NCI-H446 treated with DMSO at 0.1 percent for 48 hours (cell line): ENCODE results near the gene DENND4A.
"Not testable (repeated sequence)": the region's sequence is repeated elsewhere in the genome, so short reads cannot be mapped to it uniquely, and the experiment has no call there.

Source experiments
- DNase-seq: peaks from one replicate; lab custom pipeline; 2025; lab: John Stamatoyannopoulos, UW

DENND4A gene

GRCh38 chr15:65631503-65631902 is 160.6 kb downstream of the DENND4A start:
- no peak for DNase-seq

GRCh38 chr15:65630760-65631159 is 161.3 kb downstream of the DENND4A start:
- no peak for DNase-seq

GRCh38 chr15:65629548-65629947 is 162.5 kb downstream of the DENND4A start:
- no peak for DNase-seq

GRCh38 chr15:65626856-65627255 is 165.2 kb downstream of the DENND4A start:
- no peak for DNase-seq

GRCh38 chr15:65623103-65623502 is 169.0 kb downstream of the DENND4A start:
- DNase-seq, result no peak

GRCh38 chr15:65621638-65622037 is 170.5 kb downstream of the DENND4A start, which contains the start of gene SLC24A1:
TSS of gene SLC24A1 (plus strand) at chr15:65621938. CDS start at chr15:65624081, 2,143 bp downstream.
- no peak for DNase-seq

- no peak for DNase-seq
Observed at GRCh38 chr15:65620833-65621232, 171.3 kb downstream of the DENND4A start.

- no peak for DNase-seq
Observed at GRCh38 chr15:65619626-65620290, 172.3 kb downstream of the DENND4A start.

- no peak for DNase-seq
Observed at GRCh38 chr15:65618560-65619109, 173.5 kb downstream of the DENND4A start.

GRCh38 chr15:65615887-65616286 is 176.2 kb downstream of the DENND4A start:
- DNase-seq, result not testable (repeated sequence)

- DNase-seq, result no peak
Observed at GRCh38 chr15:65612949-65613744, 178.9 kb downstream of the DENND4A start.

- no peak for DNase-seq
Observed at GRCh38 chr15:65612616-65612946, 179.5 kb downstream of the DENND4A start.

- no peak for DNase-seq
Observed at GRCh38 chr15:65611888-65612615, 180.0 kb downstream of the DENND4A start.

GRCh38 chr15:65610871-65611718 is 181.0 kb downstream of the DENND4A start, which contains the start of gene INTS14:
TSS of gene INTS14 (minus strand) at chr15:65611131. CDS start at chr15:65607380, 3,751 bp downstream.
- peak; percentile 90 for DNase-seq
